Islet precursor cell (in vitro differentiated cells): ENCODE measurements around the gene PDXK.

Experiments
- DNase-seq: peaks from one replicate; pipeline ENCODE4 v3.0.0-alpha.2; 2018

Gene PDXK

DNA sequence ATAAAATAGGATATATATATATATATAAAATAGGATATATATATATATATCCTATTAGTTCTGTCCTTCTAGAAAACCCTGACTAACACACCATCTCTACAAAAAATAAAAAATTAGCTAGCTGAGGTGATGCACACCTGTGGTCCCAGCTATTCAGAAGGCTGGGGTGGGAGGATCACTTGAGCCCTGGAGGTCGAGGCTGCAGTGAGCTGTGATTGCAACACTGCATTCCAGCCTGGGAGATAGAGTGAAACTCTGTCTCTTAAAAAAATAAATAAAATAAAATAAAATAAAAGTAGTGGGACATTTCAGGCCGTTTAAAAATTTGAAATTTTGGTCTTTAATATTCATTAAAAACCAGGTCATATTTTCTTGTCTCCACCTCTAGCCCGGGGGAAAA, 66.2 kb downstream of the PDXK start:
- DNase-seq = no peak

- DNase-seq = no peak
These were observed 67.4 kb downstream of the PDXK start for GRCh38 chr21:43786300-43786806.

- DNase-seq = no peak
These were observed 68.0 kb downstream of the PDXK start for GRCh38 chr21:43786807-43787440.

DNA sequence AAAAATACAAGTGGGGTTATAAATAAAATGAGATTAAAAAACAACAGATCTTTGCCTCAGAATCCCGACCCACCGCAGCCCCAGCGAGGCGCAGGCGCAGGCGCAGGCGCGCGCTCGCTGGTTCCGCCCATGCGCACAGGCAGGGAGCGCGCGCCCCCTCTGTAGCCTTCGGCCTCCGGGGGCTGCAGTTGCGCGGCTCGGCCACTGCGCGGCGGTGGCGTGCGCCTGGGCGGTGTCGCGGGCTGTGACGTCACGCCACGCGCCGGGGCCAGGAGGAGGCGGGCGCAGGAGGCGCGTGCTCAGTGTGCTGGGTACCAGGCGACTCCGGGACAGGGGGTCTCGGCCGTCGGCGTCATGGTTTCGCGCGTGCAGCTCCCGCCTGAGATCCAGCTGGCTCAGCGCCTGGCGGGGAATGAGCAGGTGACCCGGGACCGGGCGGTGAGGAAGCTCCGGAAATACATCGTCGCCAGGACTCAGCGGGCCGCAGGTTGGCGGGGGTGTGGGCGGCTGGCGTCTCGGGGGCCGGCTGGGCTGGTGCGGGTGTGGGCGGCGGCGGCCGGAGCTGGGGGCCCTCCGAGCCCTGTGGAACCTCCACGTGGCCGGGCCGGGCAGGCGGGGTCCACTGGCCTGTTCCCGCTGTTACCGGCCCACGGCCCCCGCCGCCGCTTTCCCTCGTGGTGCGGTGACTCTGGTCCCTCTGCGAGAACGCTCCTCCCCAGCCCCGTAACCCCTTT, 70.5 kb downstream of the PDXK start, which contains the start of gene RRP1:
Gene RRP1, plus strand, starts transcription at position 302 of the 734 bp plus-strand sequence. Its CDS starts 53 bp downstream, at position 355.
- peak; percentile 92 for DNase-seq

DNA sequence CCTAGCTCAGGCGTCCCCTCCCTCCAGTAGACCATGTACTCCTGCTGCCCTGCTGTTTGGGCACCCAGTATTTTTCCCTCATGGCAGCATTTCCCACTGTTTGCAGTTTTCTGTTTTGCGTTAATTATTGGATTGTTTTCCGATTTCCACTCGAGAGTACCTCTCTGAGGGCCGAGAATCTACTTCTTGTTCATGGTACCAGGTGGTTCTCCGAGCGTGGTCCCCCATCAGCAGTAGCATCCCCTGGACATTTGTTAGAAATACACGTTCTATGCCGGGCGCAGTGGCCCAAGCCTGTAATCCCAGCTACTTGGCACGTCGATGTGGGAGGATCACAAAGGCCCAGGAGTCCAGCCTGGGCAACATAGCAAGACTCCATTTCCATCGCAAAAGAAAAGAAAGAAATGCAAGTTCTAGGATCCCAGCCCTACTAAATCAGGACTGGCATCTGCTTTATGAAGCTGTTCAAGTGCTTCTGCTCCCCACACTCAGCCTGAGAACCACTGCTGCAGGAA, 71.1 kb downstream of the PDXK start:
- no peak for DNase-seq

DNA sequence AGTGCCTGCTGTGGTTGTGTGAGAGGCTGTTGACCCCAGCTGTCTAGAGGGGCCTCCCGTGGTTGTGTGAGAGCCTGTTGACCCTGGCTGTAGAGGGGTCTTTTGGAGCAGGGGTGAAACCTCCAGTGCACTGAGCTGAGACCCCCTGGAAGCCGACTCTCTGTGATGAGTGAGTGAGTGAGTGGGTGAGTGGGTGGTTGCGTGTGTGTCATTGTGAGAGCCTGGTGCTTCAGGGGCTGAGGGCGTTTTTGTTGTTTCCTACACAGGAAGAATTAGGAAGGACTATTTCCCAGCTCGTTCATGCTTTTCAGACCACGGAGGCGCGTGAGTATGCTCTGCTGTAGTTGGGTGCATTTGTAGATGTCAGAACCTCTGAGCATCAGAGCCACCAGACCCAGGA, 73.5 kb downstream of the PDXK start:
- no peak for DNase-seq

GRCh38 chr21:43793243-43793642, 74.3 kb downstream of the PDXK start:
- DNase-seq = no peak

GRCh38 chr21:43794311-43794710, 75.4 kb downstream of the PDXK start:
- no peak for DNase-seq

DNA sequence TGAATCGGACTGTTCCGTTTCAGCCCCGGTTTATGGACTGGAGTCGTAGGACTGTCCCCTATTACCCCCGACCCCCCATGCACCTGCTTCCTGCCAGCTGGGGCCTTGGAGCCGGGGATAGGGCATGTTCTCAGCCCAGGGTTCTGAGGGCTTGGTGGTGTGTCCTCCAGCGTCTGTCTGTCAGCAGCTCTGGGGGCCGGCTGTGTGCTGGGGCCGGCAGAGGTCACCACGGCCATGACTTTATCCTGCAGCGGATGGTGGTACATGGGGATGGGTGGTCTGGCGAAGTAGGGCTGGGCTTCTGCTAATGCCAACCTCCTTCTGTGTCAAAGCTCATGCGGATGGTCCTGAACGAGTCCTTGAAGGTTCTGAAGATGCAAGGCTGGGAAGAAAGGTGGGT, 75.9 kb downstream of the PDXK start:
- DNase-seq = no peak

DNA sequence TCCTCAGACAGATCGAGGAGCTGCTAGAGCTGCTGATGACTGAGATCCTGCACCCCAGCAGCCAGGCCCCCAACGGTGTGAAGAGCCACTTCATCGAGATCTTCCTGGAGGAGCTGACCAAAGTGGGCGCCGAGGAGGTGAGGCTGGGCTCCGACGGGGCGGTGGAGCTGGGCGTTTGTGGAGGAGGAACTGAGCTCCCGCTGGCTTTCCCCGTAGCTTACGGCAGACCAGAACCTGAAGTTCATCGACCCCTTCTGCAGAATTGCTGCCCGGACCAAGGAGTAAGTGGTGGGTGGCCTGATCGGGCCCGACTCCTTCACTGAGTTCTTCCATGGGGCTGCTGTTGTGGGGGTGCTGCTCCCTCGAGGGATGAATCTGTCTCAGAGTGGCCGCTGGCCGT, 78.5 kb downstream of the PDXK start:
- DNase-seq = no peak

GRCh38 chr21:43797925-43798715, 79.2 kb downstream of the PDXK start:
- DNase-seq = no peak

- DNase-seq = no peak
These were observed 80.4 kb downstream of the PDXK start for GRCh38 chr21:43799301-43799840.

GRCh38 chr21:43800124-43800523, 81.2 kb downstream of the PDXK start:
- DNase-seq = no peak

DNA sequence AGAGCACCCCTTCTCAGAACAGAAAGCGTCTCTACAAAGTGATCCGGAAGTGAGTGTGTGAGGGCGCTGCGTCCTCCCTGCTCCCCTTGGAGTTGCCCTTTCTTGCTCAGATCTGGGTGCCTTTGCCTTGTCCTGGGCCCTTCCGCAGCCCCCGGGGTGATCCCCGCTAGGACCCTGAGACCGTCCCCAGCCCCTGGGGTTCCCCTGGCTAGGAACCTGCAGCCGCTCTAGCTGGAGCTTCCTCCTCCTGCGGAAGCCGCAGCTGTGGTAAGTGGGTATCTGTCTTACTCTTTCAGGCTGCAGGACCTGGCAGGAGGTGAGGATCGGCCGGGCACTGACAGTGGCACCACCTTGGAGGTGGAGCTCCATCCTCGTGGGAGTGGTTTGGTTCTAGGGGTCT, 81.6 kb downstream of the PDXK start:
- no peak for DNase-seq

DNA sequence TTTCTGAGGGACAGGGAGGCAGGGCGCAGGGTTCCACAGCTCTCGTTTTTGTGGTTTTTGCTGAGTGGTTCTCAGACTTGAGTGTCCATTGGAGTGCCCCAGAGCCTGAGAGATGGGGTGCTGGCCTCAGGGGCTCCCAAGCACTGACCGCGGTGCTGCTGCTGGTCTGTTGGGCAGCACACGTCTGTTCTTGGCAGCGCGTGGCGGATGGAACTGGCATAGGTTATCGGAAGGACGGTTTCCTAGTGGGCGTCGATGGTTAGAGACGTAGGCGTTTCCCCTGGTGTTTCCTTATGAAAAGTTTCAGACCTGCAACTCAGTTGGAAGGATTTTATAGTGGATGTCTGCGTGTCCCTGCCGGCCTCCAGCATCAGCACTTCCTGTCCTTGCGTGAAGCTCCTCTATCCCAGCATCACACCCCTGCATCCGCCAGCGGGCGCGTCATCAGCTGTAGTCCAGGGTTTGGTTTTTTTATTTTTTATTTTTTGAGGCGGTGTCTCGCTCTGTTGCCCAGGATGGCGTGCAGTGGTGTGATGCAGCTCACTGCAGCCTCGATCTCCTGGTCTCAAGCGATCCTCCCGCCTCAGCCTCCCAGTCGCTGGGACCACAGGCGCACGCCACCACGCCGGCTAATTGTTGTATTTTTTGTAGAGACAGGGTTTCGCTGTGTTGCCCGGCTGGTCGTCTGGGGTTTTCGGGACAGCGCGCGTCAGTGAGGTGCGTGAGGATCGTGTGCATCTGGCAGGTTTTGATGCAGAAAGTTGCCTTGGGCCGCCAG, 82.3 kb downstream of the PDXK start:
- DNase-seq = no peak

GRCh38 chr21:43802713-43803313, 83.9 kb downstream of the PDXK start:
- DNase-seq = no peak

- DNase-seq = peak; percentile 52
These were observed 84.8 kb downstream of the PDXK start for GRCh38 chr21:43803558-43804300.

- no peak for DNase-seq
These were observed 86.4 kb downstream of the PDXK start for GRCh38 chr21:43805275-43805800.

DNA sequence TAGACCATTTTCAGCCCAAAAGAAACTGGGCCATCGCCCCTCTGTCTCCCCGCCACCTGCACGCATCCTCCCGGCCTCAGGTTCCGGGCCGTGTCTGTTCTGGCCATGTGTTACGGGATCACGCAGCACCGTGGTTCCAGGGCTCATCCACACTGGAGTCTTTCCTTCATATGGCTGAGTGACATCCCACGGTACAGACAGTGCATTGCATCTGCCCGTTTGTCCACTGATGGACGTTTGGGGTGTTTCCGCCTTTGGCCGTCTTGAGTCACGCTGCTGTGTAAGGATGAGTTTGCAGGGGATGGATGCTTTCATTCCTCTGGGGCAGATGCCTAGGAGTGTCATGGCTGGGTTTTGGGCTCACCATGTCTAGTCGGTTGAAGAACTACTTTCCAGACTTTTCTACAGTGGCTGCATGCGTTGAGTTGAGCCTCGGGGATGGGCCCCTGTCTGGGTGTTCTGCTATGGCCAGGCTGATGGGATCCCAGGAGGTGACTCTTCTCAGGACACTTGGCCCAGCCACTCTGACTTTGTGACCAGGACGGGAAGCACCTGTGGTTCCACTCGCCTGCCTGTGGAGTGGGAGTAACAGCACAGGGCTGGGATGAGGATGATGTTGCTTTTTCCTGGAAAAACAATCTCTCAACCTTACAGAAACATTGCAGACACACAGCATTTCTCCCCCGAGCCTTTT, 87.2 kb downstream of the PDXK start:
- peak; percentile 42 for DNase-seq

GRCh38 chr21:43808367-43808766, 89.4 kb downstream of the PDXK start:
- DNase-seq = no peak
